Glomerular visceral epithelial cell (primary cell): ENCODE data around the gene EFHD1.
"Not testable (repeated sequence)": the region's sequence is repeated elsewhere in the genome, so short reads cannot be mapped to it uniquely, and the experiment has no call there.

ENCODE experiments used
- DNase-seq: peaks from one replicate; pipeline ENCODE4 v3.0.0-alpha.2; 2016; ENCODE audit errors: extremely low spot score

Gene EFHD1

GRCh38 chr2:232691117-232691516 is 57.7 kb downstream of the EFHD1 start:
- DNase-seq: not testable (repeated sequence)

- DNase-seq: no peak
Observed at GRCh38 chr2:232693344-232693743, 59.9 kb downstream of the EFHD1 start.

GRCh38 chr2:232696609-232697058 is 63.2 kb downstream of the EFHD1 start:
- no peak for DNase-seq

DNA sequence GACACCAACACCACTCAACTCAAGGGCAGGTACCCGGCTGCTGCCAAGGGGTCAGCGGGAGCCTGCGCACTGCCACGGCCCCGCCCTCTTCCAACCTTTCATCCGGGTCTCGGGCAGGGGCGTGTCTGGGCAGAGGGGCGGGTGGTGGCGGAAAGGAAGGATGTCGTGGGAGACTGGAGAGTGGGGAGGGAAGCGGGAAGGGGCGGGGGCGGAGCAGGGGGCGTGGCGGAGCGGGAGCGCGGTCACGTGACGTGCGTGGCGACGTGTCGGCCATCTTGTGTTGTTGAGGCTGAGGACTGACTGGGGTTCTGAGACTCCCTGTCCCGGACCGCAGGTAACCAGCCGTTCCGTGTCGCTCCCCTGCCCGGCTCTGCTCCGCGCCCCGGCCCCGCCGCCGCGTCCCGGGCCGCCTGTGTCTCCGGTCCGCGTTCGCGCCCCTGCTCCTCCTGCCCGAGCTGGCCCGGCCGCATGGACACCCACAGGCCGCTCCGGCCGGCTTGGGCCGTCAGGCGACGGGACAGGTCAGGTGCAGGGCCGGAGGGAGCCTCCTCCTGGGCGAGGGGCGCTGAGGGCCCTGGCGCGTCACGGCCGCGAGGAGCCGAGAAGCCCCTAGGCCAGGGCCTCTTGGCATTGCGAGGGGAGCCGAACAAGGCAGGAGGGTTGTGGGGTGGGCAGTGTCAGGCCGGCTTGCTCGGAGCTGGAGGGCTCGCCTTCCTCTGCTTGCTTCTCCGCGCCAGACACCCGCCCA is 63.8 kb downstream of the EFHD1 start, which contains the start of gene GIGYF2:
Gene GIGYF2, plus strand, starts transcription at position 273 of the 748 bp plus-strand sequence. CDS start 37,867 bp downstream, outside the sequence.
- peak; percentile 99 for DNase-seq

DNA sequence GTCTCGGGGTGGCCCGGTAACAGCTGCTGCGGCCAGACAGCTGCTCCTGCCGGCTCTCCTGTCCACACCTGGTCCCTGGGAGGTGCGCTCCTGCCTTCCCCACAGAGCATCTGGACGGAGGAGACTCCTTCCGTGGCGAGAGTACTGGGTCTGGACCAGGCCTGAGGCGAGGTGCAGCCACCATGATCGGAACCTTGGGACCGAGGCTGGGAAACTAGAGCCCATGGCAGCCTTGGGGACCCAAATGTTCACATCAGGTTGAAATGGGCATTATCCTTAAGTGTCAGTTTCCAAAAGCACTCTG is 64.4 kb downstream of the EFHD1 start:
- no peak for DNase-seq

GRCh38 chr2:232698556-232699091 is 65.2 kb downstream of the EFHD1 start:
- DNase-seq: no peak

DNA sequence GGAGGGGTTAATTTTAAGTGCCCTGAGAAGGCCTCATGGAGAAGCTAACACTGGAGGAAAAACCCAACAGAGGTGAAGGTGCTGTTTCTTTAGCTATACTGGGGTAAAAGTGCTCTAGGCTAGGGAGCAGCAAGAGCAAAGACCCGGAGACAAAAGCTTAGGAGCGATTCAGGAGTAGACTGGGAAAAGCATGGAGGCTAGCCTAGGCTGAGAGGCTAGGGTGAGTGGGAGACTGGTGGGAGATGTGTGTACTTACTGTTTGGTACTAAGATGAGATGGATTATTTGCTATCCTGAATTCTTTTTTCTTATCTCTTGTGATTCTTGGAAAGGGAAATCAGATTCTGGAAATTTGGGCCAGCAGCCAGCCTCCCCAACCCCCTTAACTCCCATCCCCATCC is 65.7 kb downstream of the EFHD1 start:
- no peak for DNase-seq

DNA sequence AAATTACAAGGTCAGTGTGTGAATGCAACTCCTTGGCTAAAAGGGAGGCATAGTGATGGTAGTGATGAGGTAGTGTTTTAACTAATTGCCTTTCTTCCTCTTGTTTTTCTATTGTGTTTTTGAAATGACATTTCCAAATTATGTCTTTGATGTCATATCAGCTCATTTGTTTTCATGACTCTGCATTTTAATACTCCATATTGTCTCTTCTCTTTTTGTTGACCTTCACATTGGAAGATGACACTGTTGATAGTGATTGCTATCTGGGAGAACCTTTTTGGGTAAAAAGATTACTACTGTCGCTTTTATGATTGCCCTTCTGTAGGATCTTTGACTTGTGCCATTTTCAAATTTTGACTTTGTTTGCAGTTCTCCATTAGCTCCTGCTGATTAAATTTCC is 66.8 kb downstream of the EFHD1 start:
- no peak for DNase-seq

GRCh38 chr2:232707076-232707475 is 73.7 kb downstream of the EFHD1 start:
- DNase-seq: no peak

GRCh38 chr2:232713505-232713904 is 80.1 kb downstream of the EFHD1 start:
- DNase-seq: no peak

DNA sequence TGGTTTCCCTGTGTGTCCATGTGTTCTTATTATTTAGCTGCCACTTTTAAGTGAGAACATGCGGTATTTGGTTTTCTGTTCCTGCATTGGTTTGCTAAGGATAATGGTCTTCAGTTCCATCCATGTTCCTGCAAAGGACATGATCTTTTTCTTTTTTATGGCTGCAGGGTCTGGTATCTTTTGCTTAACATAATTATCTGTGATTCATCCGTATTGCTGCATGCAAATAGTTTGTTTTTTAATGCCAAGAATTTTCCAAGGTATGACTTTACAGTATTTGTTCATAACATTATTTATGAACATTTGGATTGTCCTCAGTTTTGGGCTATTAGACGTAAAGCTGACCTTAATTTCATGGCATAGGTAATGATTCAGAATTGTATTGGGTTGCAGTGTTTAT is 81.6 kb downstream of the EFHD1 start:
- no peak for DNase-seq

DNA sequence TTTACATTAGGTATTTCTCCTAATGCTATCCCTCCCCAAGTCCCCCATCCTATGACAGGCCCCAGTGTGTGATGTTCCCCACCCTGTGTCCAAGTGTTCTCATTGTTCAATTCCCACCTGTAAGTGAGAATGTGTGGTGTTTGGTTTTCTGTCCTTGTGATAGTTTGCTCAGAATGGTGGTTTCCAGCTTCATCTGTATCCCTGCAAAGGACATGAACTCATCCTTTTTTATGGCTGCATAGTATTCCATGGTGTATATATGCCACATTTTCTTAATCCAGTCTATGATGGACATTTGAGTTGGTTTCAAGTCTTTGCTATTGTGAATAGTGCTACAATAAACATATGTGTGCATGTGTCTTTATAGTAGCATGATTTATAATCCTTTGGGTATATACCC is 86.7 kb downstream of the EFHD1 start:
- not testable (repeated sequence) for DNase-seq

DNA sequence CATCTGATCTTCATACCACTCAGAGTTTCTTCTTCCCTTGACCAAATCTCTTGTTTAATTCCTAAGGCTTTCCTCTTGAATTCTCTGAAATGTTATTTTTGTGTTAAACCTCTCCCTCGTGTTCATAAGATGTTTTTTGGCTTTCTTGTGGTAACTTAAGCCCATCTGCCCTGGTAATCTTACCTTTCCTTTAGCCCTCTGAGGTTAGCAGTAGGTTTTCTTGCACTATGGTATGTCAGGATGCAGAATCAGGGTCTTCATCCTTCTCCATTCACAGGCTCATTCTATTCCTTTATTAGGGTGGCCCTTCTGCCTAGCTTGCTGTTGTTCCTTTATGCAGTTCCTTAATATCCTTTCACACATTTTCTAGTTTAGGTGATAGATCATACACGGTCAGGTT is 87.9 kb downstream of the EFHD1 start:
- DNase-seq: no peak

DNA sequence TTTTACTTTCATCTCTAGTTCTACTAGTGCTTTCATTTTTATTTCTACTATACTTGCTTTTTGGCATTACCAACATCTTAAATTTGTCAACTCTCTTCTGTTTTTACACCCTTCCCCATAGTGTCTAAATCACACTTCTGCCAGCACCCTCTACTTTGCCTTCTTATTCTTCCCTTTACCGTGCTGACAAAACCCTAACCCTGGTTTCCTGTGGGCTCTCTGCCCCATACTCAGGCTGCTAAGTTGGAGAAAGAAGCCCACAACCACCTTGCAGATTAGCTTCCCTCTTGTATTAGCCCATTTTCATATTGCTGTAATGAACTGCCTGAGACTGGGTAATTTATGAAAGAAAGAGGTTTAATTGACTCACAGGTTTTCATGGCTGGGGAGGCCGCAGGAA is 88.5 kb downstream of the EFHD1 start:
- DNase-seq: no peak

DNA sequence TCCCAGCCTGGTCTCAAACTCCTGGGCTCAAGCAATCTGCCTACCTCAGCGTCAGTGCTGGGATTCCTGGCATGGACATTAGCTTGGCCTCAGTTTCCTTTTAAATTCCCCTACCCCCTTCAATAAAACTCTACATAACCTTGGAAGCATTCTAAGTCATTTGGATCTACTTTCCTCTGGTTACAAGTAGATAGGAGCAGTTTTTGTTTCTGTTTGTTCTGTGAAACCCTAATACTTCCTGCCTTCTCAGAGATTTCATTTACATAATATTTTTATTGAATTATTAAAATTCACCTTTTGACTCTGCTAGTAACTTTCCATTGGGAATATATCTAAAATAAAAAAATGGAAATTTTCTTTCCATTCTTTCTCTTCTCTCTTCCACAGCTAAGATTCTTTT is 89.6 kb downstream of the EFHD1 start:
- DNase-seq: no peak

- no peak for DNase-seq
Observed at GRCh38 chr2:232728785-232729184, 95.4 kb downstream of the EFHD1 start.

- DNase-seq: no peak
Observed at GRCh38 chr2:232731470-232731869, 98.1 kb downstream of the EFHD1 start.
